Thyroid gland (tissue), 4 donors: Measurements from ENCODE around the gene MMP10.

Experiments used
- CTCF ChIP-seq, 6 experiments: fragments of 200-600 bp in 3 of 6; fragments of 450-650 bp in 3 of 6; sonication (generic) in 3 of 6; IDR thresholded peaks; one replicate each; pipeline ENCODE4 v1.5.1; 2016 to 2019; ENCODE audit warnings: antibody characterized with exemption in 6 of 6, mild to moderate bottlenecking in 2 of 6, inconsistent platforms in 1 of 6, moderate library complexity in 1 of 6
- POLR2A ChIP-seq, 2 donors: fragments of 450-650 bp; IDR thresholded peaks; one replicate each; pipeline ENCODE4 v1.6.1; 2017; ENCODE audit warnings: antibody characterized with exemption in 2 of 2, mild to moderate bottlenecking in 2 of 2, moderate library complexity in 1 of 2

- TF ChIP-seq CTCF (IDR thresholded peaks at IDR 0.05) (no peak), POLR2A (IDR thresholded peaks at IDR 0.05) (no peak)
These were observed 4.0 kb downstream of the MMP10 start for GRCh38 chr11:102776454-102776853.
